PC-3 (cell line): ENCODE data around the gene SPATC1L.

Experiments
- EZH2 ChIP-seq: fragments of 300-600 bp; sonication (generic); IDR thresholded peaks from one replicate; pipeline ENCODE4 v1.6.1; 2017; ENCODE audit warnings: antibody characterized with exemption, mild to moderate bottlenecking, low read length; ENCODE audit not compliant: unreplicated experiment
- EZH2phosphoT487 ChIP-seq: fragments of 300-600 bp; sonication (generic); IDR thresholded peaks from 2 replicates; pipeline ENCODE4 v1.6.1; 2018; ENCODE audit warnings: mild to moderate bottlenecking, antibody characterized with exemption, low read length, borderline replicate concordance
- TF ChIP-seq, protein P1 (sequence below): fragments of 300-600 bp; sonication (generic); conservative IDR thresholded peaks from 2 replicates; pipeline ENCODE4 v1.5.1; 2017; ENCODE audit warnings: antibody characterized with exemption, low read depth, mild to moderate bottlenecking, low read length

DNA sequence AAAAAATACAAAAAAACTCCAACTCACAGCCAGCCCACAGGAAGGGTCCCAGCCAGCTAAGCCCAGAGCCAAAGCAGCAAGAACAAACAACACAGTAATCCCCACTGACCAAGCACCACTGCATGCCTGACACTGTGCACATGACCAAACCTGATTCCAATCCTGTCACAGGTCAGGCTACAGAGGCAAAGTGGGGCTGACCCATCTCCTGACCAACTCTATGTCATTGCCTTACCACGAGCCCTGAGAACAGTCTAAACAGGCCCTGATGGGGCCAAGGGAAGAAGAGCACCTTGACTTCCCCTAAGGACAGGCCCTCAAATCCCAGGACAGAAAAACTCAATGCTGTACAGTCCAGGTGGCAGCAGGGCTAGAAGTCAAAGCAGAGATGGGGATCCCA, 41.9 kb upstream of the SPATC1L start:
- TF ChIP-seq, protein P1, sequence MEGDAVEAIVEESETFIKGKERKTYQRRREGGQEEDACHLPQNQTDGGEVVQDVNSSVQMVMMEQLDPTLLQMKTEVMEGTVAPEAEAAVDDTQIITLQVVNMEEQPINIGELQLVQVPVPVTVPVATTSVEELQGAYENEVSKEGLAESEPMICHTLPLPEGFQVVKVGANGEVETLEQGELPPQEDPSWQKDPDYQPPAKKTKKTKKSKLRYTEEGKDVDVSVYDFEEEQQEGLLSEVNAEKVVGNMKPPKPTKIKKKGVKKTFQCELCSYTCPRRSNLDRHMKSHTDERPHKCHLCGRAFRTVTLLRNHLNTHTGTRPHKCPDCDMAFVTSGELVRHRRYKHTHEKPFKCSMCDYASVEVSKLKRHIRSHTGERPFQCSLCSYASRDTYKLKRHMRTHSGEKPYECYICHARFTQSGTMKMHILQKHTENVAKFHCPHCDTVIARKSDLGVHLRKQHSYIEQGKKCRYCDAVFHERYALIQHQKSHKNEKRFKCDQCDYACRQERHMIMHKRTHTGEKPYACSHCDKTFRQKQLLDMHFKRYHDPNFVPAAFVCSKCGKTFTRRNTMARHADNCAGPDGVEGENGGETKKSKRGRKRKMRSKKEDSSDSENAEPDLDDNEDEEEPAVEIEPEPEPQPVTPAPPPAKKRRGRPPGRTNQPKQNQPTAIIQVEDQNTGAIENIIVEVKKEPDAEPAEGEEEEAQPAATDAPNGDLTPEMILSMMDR: no peak
- TF ChIP-seq EZH2: no peak
- no peak for TF ChIP-seq EZH2phosphoT487
